ENCODE measurements around the gene MANF. TPM values are rescaled to one million over a fixed set of nuclear protein-coding genes. Genes with fewer than 3 reads are reported as not detected.

MANF gene
- total and polyA plus RNA-seq, 2 donors (not counting 1 experiment from before 2014, with no cell fraction given): 55.3 to 132 TPM

GRCh38 chr3:51380601-51381332 is 4.3 kb upstream of the MANF start:
- Histone ChIP-seq H3K9ac (ENCODE audit: insufficient read depth, low read length) (no peak overlapping the region), H2AFZ (ENCODE audit: low read length) (no peak overlapping the region), H3K9me3 (ENCODE audit: control insufficient read depth, insufficient read depth, low read depth, low read length) (no peaks in the 10 kb centered on the region), H3K4me2 (ENCODE audit: extremely low read depth, insufficient read depth, low read length) (no peak overlapping the region), H4K20me1 (ENCODE audit: control insufficient read depth, extremely low read depth, insufficient read depth, low read length) (no peaks in the 10 kb centered on the region), H3K4me3 (replicated peaks in 1 of 4; ENCODE audit: control extremely low read depth in 1 of 4, insufficient read depth in 1 of 4, low read depth in 3 of 4, low read length in 4 of 4) (no peak overlapping the region), H3K36me3 (ENCODE audit: control insufficient read depth, insufficient read depth, low read length) (no peaks in the 10 kb centered on the region), H3K4me1 (ENCODE audit: control insufficient read depth, extremely low read depth, insufficient read depth, low read length) (no peaks in the 10 kb centered on the region), H3K27me3 (ENCODE audit: control insufficient read depth, insufficient read depth, low read length) (no peaks in the 10 kb centered on the region), H3K79me2 (ENCODE audit: control insufficient read depth, insufficient read depth, low read length) (peaks cover 15% of the 10 kb centered on the region), H3K27ac (ENCODE audit: insufficient read depth, low read length) (no peak overlapping the region)
- no peak for TF ChIP-seq CTCF (conservative IDR thresholded peaks at IDR 0.05 in 1 of 2, IDR thresholded peaks at IDR 0.05 in 1 of 2; ENCODE audit: low read depth in 1 of 2, low read length in 2 of 2)
- no peak for TF ChIP-seq EZH2 (IDR thresholded peaks at IDR 0.05; ENCODE audit: low read length, missing control alignments)
- no peak for DNase-seq (ENCODE audit: low read depth in 2 of 2)

DNA sequence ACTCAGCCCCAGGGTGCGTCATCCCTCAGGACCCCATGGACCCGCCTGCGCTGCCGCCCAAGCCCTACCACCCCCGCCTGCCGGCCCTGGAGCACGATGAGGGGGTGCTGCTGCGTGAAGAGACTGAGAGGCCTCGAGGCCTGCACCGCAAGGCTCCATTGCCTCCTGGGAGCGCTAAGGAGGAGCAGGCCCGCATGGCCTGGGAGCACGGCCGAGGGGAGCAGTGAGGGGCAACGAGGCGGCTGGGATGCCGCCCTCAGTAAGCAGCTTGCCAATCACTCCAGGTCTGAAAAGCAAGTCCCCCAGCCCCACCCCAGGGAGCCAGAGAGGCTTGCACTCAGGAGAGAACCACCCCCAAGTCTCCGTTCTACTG is 3.8 kb upstream of the MANF start:
- Histone ChIP-seq H4K20me1 (ENCODE audit: control insufficient read depth, extremely low read depth, insufficient read depth, low read length) (no peaks in the 10 kb centered on the region), H3K36me3 (ENCODE audit: control insufficient read depth, insufficient read depth, low read length) (no peaks in the 10 kb centered on the region), H3K4me3 (replicated peaks in 1 of 4; ENCODE audit: control extremely low read depth in 1 of 4, insufficient read depth in 1 of 4, low read depth in 3 of 4, low read length in 4 of 4) (no peak overlapping the region), H2AFZ (ENCODE audit: low read length) (no peak overlapping the region), H3K27ac (ENCODE audit: insufficient read depth, low read length) (no peak overlapping the region), H3K9ac (ENCODE audit: insufficient read depth, low read length) (no peak overlapping the region), H3K4me2 (ENCODE audit: extremely low read depth, insufficient read depth, low read length) (no peak overlapping the region), H3K9me3 (ENCODE audit: control insufficient read depth, insufficient read depth, low read depth, low read length) (no peaks in the 10 kb centered on the region), H3K79me2 (ENCODE audit: control insufficient read depth, insufficient read depth, low read length) (peaks cover 20% of the 10 kb centered on the region), H3K27me3 (ENCODE audit: control insufficient read depth, insufficient read depth, low read length) (no peaks in the 10 kb centered on the region), H3K4me1 (ENCODE audit: control insufficient read depth, extremely low read depth, insufficient read depth, low read length) (no peaks in the 10 kb centered on the region)
- DNase-seq (ENCODE audit: low read depth in 2 of 2): no peak
- no peak for TF ChIP-seq CTCF (conservative IDR thresholded peaks at IDR 0.05 in 1 of 2, IDR thresholded peaks at IDR 0.05 in 1 of 2; ENCODE audit: low read depth in 1 of 2, low read length in 2 of 2)
- TF ChIP-seq EZH2 (IDR thresholded peaks at IDR 0.05; ENCODE audit: low read length, missing control alignments): no peak

GRCh38 chr3:51382076-51382745 is 2.9 kb upstream of the MANF start:
- Histone ChIP-seq H3K9ac (ENCODE audit: insufficient read depth, low read length) (no peak overlapping the region), H4K20me1 (ENCODE audit: control insufficient read depth, extremely low read depth, insufficient read depth, low read length) (no peaks in the 10 kb centered on the region), H3K4me2 (ENCODE audit: extremely low read depth, insufficient read depth, low read length) (no peak overlapping the region), H3K27ac (ENCODE audit: insufficient read depth, low read length) (no peak overlapping the region), H3K4me3 (replicated peaks in 1 of 4; ENCODE audit: control extremely low read depth in 1 of 4, insufficient read depth in 1 of 4, low read depth in 3 of 4, low read length in 4 of 4) (no peak overlapping the region), H3K27me3 (ENCODE audit: control insufficient read depth, insufficient read depth, low read length) (no peaks in the 10 kb centered on the region), H3K79me2 (ENCODE audit: control insufficient read depth, insufficient read depth, low read length) (peaks cover 28% of the 10 kb centered on the region), H2AFZ (ENCODE audit: low read length) (no peak overlapping the region), H3K36me3 (ENCODE audit: control insufficient read depth, insufficient read depth, low read length) (no peaks in the 10 kb centered on the region), H3K4me1 (ENCODE audit: control insufficient read depth, extremely low read depth, insufficient read depth, low read length) (peaks cover 7% of the 10 kb centered on the region), H3K9me3 (ENCODE audit: control insufficient read depth, insufficient read depth, low read depth, low read length) (no peaks in the 10 kb centered on the region)
- TF ChIP-seq EZH2 (IDR thresholded peaks at IDR 0.05; ENCODE audit: low read length, missing control alignments): no peak
- no peak for TF ChIP-seq CTCF (conservative IDR thresholded peaks at IDR 0.05 in 1 of 2, IDR thresholded peaks at IDR 0.05 in 1 of 2; ENCODE audit: low read depth in 1 of 2, low read length in 2 of 2)
- DNase-seq (ENCODE audit: low read depth in 2 of 2): no peak

Measured in fibroblast of lung (primary cell).